Mucosa of rectum (tissue), 2 donors: Measurements from ENCODE around the gene ACTN3.
"Not testable (repeated sequence)": the region's sequence is repeated elsewhere in the genome, so short reads cannot be mapped to it uniquely, and the experiment has no call there.

Experiments
- H3K27ac ChIP-seq, 2 donors: one replicate each; pipeline ENCODE4 v1.7.0; 2013; ENCODE audit warnings: inconsistent platforms in 2 of 2, low read depth in 2 of 2, low read length in 2 of 2
- H3K27me3 ChIP-seq, 2 donors: one replicate each; pipeline ENCODE4 v1.7.0; 2013; ENCODE audit warnings: low read length in 2 of 2; ENCODE audit not compliant: control insufficient read depth in 2 of 2, insufficient read depth in 2 of 2
- H3K36me3 ChIP-seq, 2 donors: one replicate each; pipeline ENCODE4 v1.7.0; 2013; ENCODE audit warnings: low read length in 2 of 2; ENCODE audit not compliant: control insufficient read depth in 2 of 2, insufficient read depth in 2 of 2
- H3K4me1 ChIP-seq, 2 donors: one replicate each; pipeline ENCODE4 v1.7.0; 2013; ENCODE audit warnings: low read length in 2 of 2, mild to moderate bottlenecking in 1 of 2; ENCODE audit not compliant: control insufficient read depth in 2 of 2, insufficient read depth in 2 of 2
- H3K4me3 ChIP-seq, 2 donors: one replicate each; pipeline ENCODE4 v1.7.0; 2013; ENCODE audit warnings: low read length in 2 of 2
- H3K9ac ChIP-seq, 2 donors: one replicate each; pipeline ENCODE4 v1.7.0; 2013; ENCODE audit warnings: low read length in 2 of 2, low read depth in 1 of 2, mild to moderate bottlenecking in 1 of 2
- H3K9me3 ChIP-seq, 2 donors: one replicate each; pipeline ENCODE4 v1.7.0; 2013; ENCODE audit warnings: low read length in 2 of 2; ENCODE audit not compliant: control insufficient read depth in 2 of 2
- donor health status: healthy.
- donor health status: Normal muscosa, but diverticular disease.

ACTN3 gene

GRCh38 chr11:66529069-66529468 is 17.6 kb upstream of the ACTN3 start:
- no peak overlapping the region for H3K4me3 ChIP-seq
- H3K9ac ChIP-seq: no peak overlapping the region
- no peaks in the 10 kb centered on the region for H3K27me3 ChIP-seq
- no peak overlapping the region for H3K27ac ChIP-seq
- H3K36me3 ChIP-seq: peaks cover 4 to 16% of the 10 kb centered on the region in 2 donors
- no peaks in the 10 kb centered on the region for H3K9me3 ChIP-seq
- H3K4me1 ChIP-seq: no peaks in the 10 kb centered on the region

- Histone ChIP-seq H3K4me3 (no peak overlapping the region), H3K36me3 (peaks cover 4 to 16% of the 10 kb centered on the region in 2 donors), H3K27ac (no peak overlapping the region), H3K9ac (no peak overlapping the region), H3K27me3 (no peaks in the 10 kb centered on the region), H3K4me1 (no peaks in the 10 kb centered on the region), H3K9me3 (no peaks in the 10 kb centered on the region)
Observed at GRCh38 chr11:66529655-66530054, 17.0 kb upstream of the ACTN3 start.

- H3K9ac ChIP-seq: no peak overlapping the region
- H3K4me1 ChIP-seq: no peaks in the 10 kb centered on the region
- no peaks in the 10 kb centered on the region for H3K9me3 ChIP-seq
- no peak overlapping the region for H3K27ac ChIP-seq
- H3K4me3 ChIP-seq: no peak overlapping the region
- no peaks in the 10 kb centered on the region for H3K27me3 ChIP-seq
- peaks cover 4 to 16% of the 10 kb centered on the region in 2 donors for H3K36me3 ChIP-seq
Observed at GRCh38 chr11:66530927-66531709, 15.6 kb upstream of the ACTN3 start.

- no peak overlapping the region for H3K9ac ChIP-seq
Observed at GRCh38 chr11:66531841-66532240, 14.9 kb upstream of the ACTN3 start.

GRCh38 chr11:66532784-66533183 is 13.9 kb upstream of the ACTN3 start:
- Histone ChIP-seq H3K36me3 (peaks cover 0 to 12% of the 10 kb centered on the region in 2 donors), H3K4me1 (no peaks in the 10 kb centered on the region), H3K27me3 (no peaks in the 10 kb centered on the region), H3K9me3 (no peaks in the 10 kb centered on the region), H3K9ac (no peak overlapping the region), H3K4me3 (no peak overlapping the region), H3K27ac (no peak overlapping the region)

More at GRCh38 chr11:66531841-66532240, 14.9 kb upstream of the ACTN3 start:
- Histone ChIP-seq H3K27ac (no peak overlapping the region), H3K4me3 (no peak overlapping the region), H3K9me3 (no peaks in the 10 kb centered on the region), H3K27me3 (no peaks in the 10 kb centered on the region), H3K36me3 (peaks cover 0 to 14% of the 10 kb centered on the region in 2 donors), H3K4me1 (no peaks in the 10 kb centered on the region)

- peaks cover 12 to 15% of the 10 kb centered on the region in 2 donors for H3K36me3 ChIP-seq
- H3K4me3 ChIP-seq: no peak overlapping the region
- H3K9ac ChIP-seq: no peak overlapping the region
- H3K27me3 ChIP-seq: no peaks in the 10 kb centered on the region
- H3K4me1 ChIP-seq: peaks cover 0 to 4% of the 10 kb centered on the region in 2 donors
- no peak overlapping the region for H3K27ac ChIP-seq
- H3K9me3 ChIP-seq: no peaks in the 10 kb centered on the region
Observed at GRCh38 chr11:66539170-66539869, 7.4 kb upstream of the ACTN3 start.

GRCh38 chr11:66539870-66540213 is 6.9 kb upstream of the ACTN3 start:
- Histone ChIP-seq H3K36me3 (peaks cover 12 to 15% of the 10 kb centered on the region in 2 donors), H3K9me3 (no peaks in the 10 kb centered on the region), H3K4me1 (peaks cover under 1 to 5% of the 10 kb centered on the region in 2 donors), H3K4me3 (no peak overlapping the region), H3K9ac (no peak overlapping the region), H3K27ac (no peak overlapping the region), H3K27me3 (no peaks in the 10 kb centered on the region)

- H3K9ac ChIP-seq, H3K27me3 ChIP-seq, H3K27ac ChIP-seq, H3K4me1 ChIP-seq, H3K4me3 ChIP-seq, H3K9me3 ChIP-seq: not testable (repeated sequence)
- peaks cover 12 to 15% of the 10 kb centered on the region in 2 donors for H3K36me3 ChIP-seq
Observed at GRCh38 chr11:66540598-66540997, 6.1 kb upstream of the ACTN3 start.

- H3K9ac ChIP-seq: no peak overlapping the region
- no peak overlapping the region for H3K4me3 ChIP-seq
- no peak overlapping the region for H3K27ac ChIP-seq
- H3K36me3 ChIP-seq: peaks cover 12 to 15% of the 10 kb centered on the region in 2 donors
- no peaks in the 10 kb centered on the region for H3K9me3 ChIP-seq
- peaks cover 5 to 9% of the 10 kb centered on the region in 2 donors for H3K4me1 ChIP-seq
- H3K27me3 ChIP-seq: no peaks in the 10 kb centered on the region
Observed at GRCh38 chr11:66541892-66542291, 4.8 kb upstream of the ACTN3 start.

- Histone ChIP-seq H3K9ac (no peak overlapping the region), H3K27ac (no peak overlapping the region), H3K9me3 (no peaks in the 10 kb centered on the region), H3K4me1 (peaks cover 5 to 9% of the 10 kb centered on the region in 2 donors), H3K27me3 (no peaks in the 10 kb centered on the region), H3K4me3 (no peak overlapping the region), H3K36me3 (peaks cover 12 to 15% of the 10 kb centered on the region in 2 donors)
Observed at GRCh38 chr11:66542362-66542761, 4.3 kb upstream of the ACTN3 start.
